ENCODE measurements around the gene ZNF891.

ZNF891 gene

GRCh38 chr12:133130038-133130807 lies at the start of gene ZNF891, which contains the start of gene ZNF10:
Gene ZNF891 (minus strand): TSS chr12:133130274. CDS start chr12:133121918, 8,356 bp downstream.
Gene ZNF10 (plus strand): TSS chr12:133130627. CDS start chr12:133144493, 13,866 bp downstream.
- DNase-seq (ENCODE audit: low spot score): peak; percentile 89

GRCh38 chr12:133174901-133175300 lies 44.8 kb upstream of the ZNF891 start:
- DNase-seq (ENCODE audit: low spot score): no peak

- DNase-seq (ENCODE audit: low spot score): no peak
Observed at GRCh38 chr12:133172491-133172890, 42.4 kb upstream of the ZNF891 start.

- DNase-seq (ENCODE audit: low spot score): no peak
Observed at GRCh38 chr12:133165776-133166175, 35.7 kb upstream of the ZNF891 start.

GRCh38 chr12:133156125-133156690 lies 26.1 kb upstream of the ZNF891 start:
- no peak for DNase-seq (ENCODE audit: low spot score)

- no peak for DNase-seq (ENCODE audit: low spot score)
Observed at GRCh38 chr12:133145981-133146380, 15.9 kb upstream of the ZNF891 start.

- DNase-seq (ENCODE audit: low spot score): no peak
Observed at GRCh38 chr12:133135747-133136146, 5.7 kb upstream of the ZNF891 start.

- peak; percentile 5 for DNase-seq (ENCODE audit: low spot score)
Observed at GRCh38 chr12:133130808-133131128, 694 bp upstream of the ZNF891 start.

- DNase-seq (ENCODE audit: low spot score): no peak
Observed at GRCh38 chr12:133129368-133130037, 571 bp downstream of the ZNF891 start.

- no peak for DNase-seq (ENCODE audit: low spot score)
Observed at GRCh38 chr12:133124674-133125073, 5.4 kb downstream of the ZNF891 start.

GRCh38 chr12:133120385-133121191 lies 9.5 kb downstream of the ZNF891 start:
- DNase-seq (ENCODE audit: low spot score): no peak

GRCh38 chr12:133108150-133108549 lies 21.9 kb downstream of the ZNF891 start:
- DNase-seq (ENCODE audit: low spot score): no peak

GRCh38 chr12:133107121-133107520 lies 23.0 kb downstream of the ZNF891 start:
- DNase-seq (ENCODE audit: low spot score): no peak

GRCh38 chr12:133106253-133106652 lies 23.8 kb downstream of the ZNF891 start:
- DNase-seq (ENCODE audit: low spot score): no peak

- no peak for DNase-seq (ENCODE audit: low spot score)
Observed at GRCh38 chr12:133105620-133106019, 24.5 kb downstream of the ZNF891 start.

- no peak for DNase-seq (ENCODE audit: low spot score)
Observed at GRCh38 chr12:133083345-133083744, 46.7 kb downstream of the ZNF891 start.

GRCh38 chr12:133081159-133081780 lies 48.8 kb downstream of the ZNF891 start:
- no peak for DNase-seq (ENCODE audit: low spot score)

GRCh38 chr12:133080368-133081158 lies 49.5 kb downstream of the ZNF891 start, which contains the start of gene ZNF140:
Gene ZNF140 (plus strand): TSS chr12:133080923. CDS start chr12:133081321, 398 bp downstream.
- DNase-seq (ENCODE audit: low spot score): peak; percentile 88

GRCh38 chr12:133080026-133080367 lies 50.1 kb downstream of the ZNF891 start:
- DNase-seq (ENCODE audit: low spot score): peak; percentile 86

GRCh38 chr12:133073836-133074235 lies 56.2 kb downstream of the ZNF891 start:
- DNase-seq (ENCODE audit: low spot score): no peak

GRCh38 chr12:133063556-133063955 lies 66.5 kb downstream of the ZNF891 start:
- no peak for DNase-seq (ENCODE audit: low spot score)
